Caco-2 (cell line): Measurements from ENCODE around the gene CA12. TPM values are rescaled to one million over a fixed set of nuclear protein-coding genes. Genes with fewer than 3 reads are reported as not detected.

Experiments used
- BruUV-seq: library from RNA; stranded (reverse); fragments of 400-500 nt; replicated peaks from 2 replicates; lab custom pipeline; 2021; lab: Mats Ljungman, UMichigan
- CTCF ChIA-PET: fragments of 300-600 bp; sonication (Branson Sonifier 250); formaldehyde crosslinking; loops from one replicate; lab custom pipeline; 2022; ENCODE audit warnings: antibody characterized with exemption; lab: Charles Lee
- POLR2A ChIA-PET: fragments of 300-600 bp; sonication (Branson Sonifier 250); formaldehyde crosslinking; loops from one replicate; lab custom pipeline; 2022; ENCODE audit warnings: antibody characterized with exemption; lab: Charles Lee
- DNase-seq, 2 experiments: peaks; one replicate each; pipeline versions ENCODE4 v3.0.0 to v3.0.0-alpha.2; 2020 to 2022
- H3K27me3 ChIP-seq: replicated peaks from 2 replicates; pipeline ENCODE4 v1.6.0; 2011; ENCODE audit warnings: low read length; ENCODE audit not compliant: control insufficient read depth, insufficient read depth
- H3K36me3 ChIP-seq: 2 replicates; pipeline ENCODE4 v1.5.1; 2011; ENCODE audit warnings: low read length; ENCODE audit not compliant: control insufficient read depth, insufficient read depth
- H3K4me1 ChIP-seq: fragments of 250-450 bp; sonication (Bioruptor Pico); 2 replicates; pipeline ENCODE4 v1.5.1; 2020; ENCODE audit warnings: mild to moderate bottlenecking
- H3K4me3 ChIP-seq: 2 replicates; pipeline ENCODE4 v1.5.1; 2011; ENCODE audit warnings: low read depth, mild to moderate bottlenecking, control low read depth, low read length
- H3K9me3 ChIP-seq: fragments of 250-450 bp; sonication (Bioruptor Pico); 2 replicates; pipeline ENCODE4 v1.5.1; 2020; ENCODE audit warnings: mild to moderate bottlenecking, moderate library complexity
- H3K27ac Mint-ChIP-seq: one replicate; pipeline ENCODE4 v1.8.0; 2022; ENCODE audit warnings: mixed read lengths; ENCODE audit not compliant: unreplicated experiment
- H3K27me3 Mint-ChIP-seq: one replicate; pipeline ENCODE4 v1.8.0; 2022; ENCODE audit warnings: mixed read lengths; ENCODE audit not compliant: insufficient read depth, unreplicated experiment
- H3K36me3 Mint-ChIP-seq: one replicate; pipeline ENCODE4 v1.8.0; 2022; ENCODE audit warnings: mild to moderate bottlenecking, mixed read lengths; ENCODE audit not compliant: insufficient read depth, unreplicated experiment
- H3K4me1 Mint-ChIP-seq: one replicate; pipeline ENCODE4 v1.8.0; 2022; ENCODE audit warnings: low read depth, mixed read lengths; ENCODE audit not compliant: unreplicated experiment
- H3K4me3 Mint-ChIP-seq: one replicate; pipeline ENCODE4 v1.8.0; 2022; ENCODE audit warnings: mild to moderate bottlenecking, moderate library complexity, mixed read lengths; ENCODE audit not compliant: unreplicated experiment
- H3K9me3 Mint-ChIP-seq: one replicate; pipeline ENCODE4 v1.8.0; 2022; ENCODE audit warnings: mixed read lengths; ENCODE audit not compliant: unreplicated experiment
- intact Hi-C: fragments of 100-400 bp; cut with micrococcal nuclease; formaldehyde crosslinking; loops from one replicate; pipeline ENCODE4 v1.10.0; 2022; ENCODE audit not compliant: unreplicated experiment
- total RNA-seq: library from RNA; stranded (reverse); gene quantifications from 2 replicates; pipeline ENCODE4 v1.2.3, GENCODE V29; 2022
- TF ChIP-seq, protein P1 (sequence below), 2 experiments: fragments of 200-600 bp in 1 of 2; IDR thresholded peaks; 1 replicate in 1 of 2; 2 replicates in 1 of 2; pipeline versions ENCODE4 v1.5.1 to v1.8.0; 2011 to 2022; ENCODE audit warnings: antibody characterized with exemption in 1 of 2, control low read depth in 1 of 2, inconsistent platforms in 1 of 2, low read depth in 1 of 2, low read length in 1 of 2, mild to moderate bottlenecking in 1 of 2, moderate library complexity in 1 of 2; ENCODE audit not compliant: insufficient read depth in 1 of 2, severe bottlenecking in 1 of 2, unreplicated experiment in 1 of 2

Gene CA12
- total RNA-seq, 1 experiment from 2014 or later = 1.0 TPM

DNA sequence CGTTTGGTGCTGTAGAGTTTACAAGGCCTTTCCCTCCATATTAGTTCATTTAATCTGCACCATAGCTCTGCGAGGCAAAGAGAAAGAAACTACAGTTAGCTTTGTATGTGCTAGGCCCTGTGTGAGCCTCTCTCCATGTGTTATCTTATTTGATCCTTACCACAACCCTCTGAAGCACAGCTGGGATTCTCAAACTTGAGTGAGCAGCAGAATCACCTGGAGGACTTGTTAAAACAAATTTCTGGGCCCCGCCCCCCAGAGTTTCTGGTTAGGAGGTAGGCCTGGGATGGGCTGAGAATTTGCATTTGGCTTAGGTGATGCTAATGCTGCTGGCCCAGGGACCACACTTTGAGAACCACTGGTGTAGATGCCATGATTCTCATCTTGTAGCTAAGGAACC, 12.3 kb downstream of the CA12 start:
- Histone ChIP-seq H3K9me3 (no peaks in the 10 kb centered on the region), H3K36me3 (no peaks in the 10 kb centered on the region), H3K27me3 (no peaks in the 10 kb centered on the region), H3K4me3 (no peak overlapping the region), H3K4me1 (no peaks in the 10 kb centered on the region)
- Mint-ChIP-seq H3K4me3 (no peak overlapping the region), H3K36me3 (no peaks in the 10 kb centered on the region), H3K9me3 (no peaks in the 10 kb centered on the region), H3K27me3 (no peaks in the 10 kb centered on the region), H3K27ac (no peak overlapping the region), H3K4me1 (no peaks in the 10 kb centered on the region)
- POLR2A ChIA-PET = no interaction called here
- CTCF ChIA-PET = no interaction called here
- TF ChIP-seq, protein P1, sequence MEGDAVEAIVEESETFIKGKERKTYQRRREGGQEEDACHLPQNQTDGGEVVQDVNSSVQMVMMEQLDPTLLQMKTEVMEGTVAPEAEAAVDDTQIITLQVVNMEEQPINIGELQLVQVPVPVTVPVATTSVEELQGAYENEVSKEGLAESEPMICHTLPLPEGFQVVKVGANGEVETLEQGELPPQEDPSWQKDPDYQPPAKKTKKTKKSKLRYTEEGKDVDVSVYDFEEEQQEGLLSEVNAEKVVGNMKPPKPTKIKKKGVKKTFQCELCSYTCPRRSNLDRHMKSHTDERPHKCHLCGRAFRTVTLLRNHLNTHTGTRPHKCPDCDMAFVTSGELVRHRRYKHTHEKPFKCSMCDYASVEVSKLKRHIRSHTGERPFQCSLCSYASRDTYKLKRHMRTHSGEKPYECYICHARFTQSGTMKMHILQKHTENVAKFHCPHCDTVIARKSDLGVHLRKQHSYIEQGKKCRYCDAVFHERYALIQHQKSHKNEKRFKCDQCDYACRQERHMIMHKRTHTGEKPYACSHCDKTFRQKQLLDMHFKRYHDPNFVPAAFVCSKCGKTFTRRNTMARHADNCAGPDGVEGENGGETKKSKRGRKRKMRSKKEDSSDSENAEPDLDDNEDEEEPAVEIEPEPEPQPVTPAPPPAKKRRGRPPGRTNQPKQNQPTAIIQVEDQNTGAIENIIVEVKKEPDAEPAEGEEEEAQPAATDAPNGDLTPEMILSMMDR (IDR thresholded peaks at IDR 0.05; ENCODE audit: insufficient read depth in 1 of 2, low read depth in 1 of 2, low read length in 1 of 2, severe bottlenecking in 1 of 2, unreplicated experiment in 1 of 2) = no peak
- intact Hi-C loops = no loop called here
- BruUV-seq = no TSS peak
- DNase-seq = no peak

DNA sequence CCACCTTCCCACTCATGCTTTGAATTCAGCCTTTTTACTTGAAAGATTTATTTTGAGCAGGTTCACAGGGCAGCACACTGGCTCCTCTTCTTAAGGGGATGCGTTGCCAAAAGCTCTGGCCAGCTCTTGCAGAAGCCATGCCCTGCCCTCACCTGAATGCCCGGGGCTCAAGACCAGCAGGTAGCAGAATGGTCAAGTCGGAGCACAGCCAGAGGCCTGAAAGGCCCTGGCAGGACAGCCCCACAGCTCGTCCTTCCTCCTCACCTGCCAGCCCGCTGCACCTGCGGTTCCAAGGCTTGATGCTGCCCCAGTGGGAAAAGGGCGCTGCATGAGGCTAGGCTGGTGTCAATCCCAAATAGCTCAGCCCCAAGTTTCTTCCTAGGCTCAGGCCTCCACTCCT, 13.1 kb downstream of the CA12 start:
- ChIA-PET CTCF (no interaction called here), POLR2A (no interaction called here)
- no peaks in the 10 kb centered on the region for H3K9me3 Mint-ChIP-seq
- TF ChIP-seq, protein P1 (IDR thresholded peaks at IDR 0.05; ENCODE audit: insufficient read depth in 1 of 2, low read depth in 1 of 2, low read length in 1 of 2, severe bottlenecking in 1 of 2, unreplicated experiment in 1 of 2) = no peak
- intact Hi-C loops = no loop called here
- no peak overlapping the region for H3K4me3 ChIP-seq
- no peaks in the 10 kb centered on the region for H3K4me1 ChIP-seq
- no peaks in the 10 kb centered on the region for H3K9me3 ChIP-seq
- no peak overlapping the region for H3K4me3 Mint-ChIP-seq
- BruUV-seq = no TSS peak
- no peak overlapping the region for H3K27ac Mint-ChIP-seq
- no peaks in the 10 kb centered on the region for H3K36me3 ChIP-seq
- no peaks in the 10 kb centered on the region for H3K4me1 Mint-ChIP-seq
- H3K27me3 ChIP-seq = no peaks in the 10 kb centered on the region
- no peaks in the 10 kb centered on the region for H3K36me3 Mint-ChIP-seq
- no peaks in the 10 kb centered on the region for H3K27me3 Mint-ChIP-seq
- DNase-seq = no peak

DNA sequence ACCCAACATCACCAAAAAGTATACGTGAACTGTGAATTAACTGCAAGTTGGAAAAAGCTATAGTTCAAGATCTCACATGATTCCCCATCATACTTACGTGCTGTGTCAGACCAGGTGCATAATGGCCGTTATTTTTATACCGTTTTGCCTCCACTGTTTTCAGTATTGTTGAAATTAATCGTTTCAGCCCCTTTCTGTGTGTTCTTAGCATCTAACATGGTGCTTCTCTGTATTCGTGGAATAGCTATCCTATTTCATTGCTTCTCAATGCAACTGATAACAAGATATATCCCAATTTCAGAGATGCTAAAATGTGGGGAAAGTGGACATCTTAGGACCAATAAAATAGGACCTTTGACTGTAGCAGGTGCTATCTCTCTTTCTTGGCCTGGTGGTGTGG, 13.7 kb downstream of the CA12 start:
- H3K27me3 ChIP-seq = no peaks in the 10 kb centered on the region
- no peaks in the 10 kb centered on the region for H3K4me1 ChIP-seq
- no TSS peak for BruUV-seq
- H3K27ac Mint-ChIP-seq = no peak overlapping the region
- H3K36me3 ChIP-seq = no peaks in the 10 kb centered on the region
- TF ChIP-seq, protein P1 (IDR thresholded peaks at IDR 0.05; ENCODE audit: insufficient read depth in 1 of 2, low read depth in 1 of 2, low read length in 1 of 2, severe bottlenecking in 1 of 2, unreplicated experiment in 1 of 2) = no peak
- POLR2A ChIA-PET = interaction anchor here (0.7 kb wide), 1 partner anchor 95 kb away, joined by 3 read pairs; no protein-coding TSS in a partner anchor
- no peaks in the 10 kb centered on the region for H3K4me1 Mint-ChIP-seq
- no peak overlapping the region for H3K4me3 Mint-ChIP-seq
- H3K4me3 ChIP-seq = no peak overlapping the region
- intact Hi-C loops = no loop called here
- no peaks in the 10 kb centered on the region for H3K9me3 Mint-ChIP-seq
- no peaks in the 10 kb centered on the region for H3K36me3 Mint-ChIP-seq
- H3K27me3 Mint-ChIP-seq = no peaks in the 10 kb centered on the region
- no peak for DNase-seq
- no peaks in the 10 kb centered on the region for H3K9me3 ChIP-seq
- CTCF ChIA-PET = no interaction called here
